ENCODE results near the gene DGCR8.

Gene DGCR8

GRCh38 chr22:20089977-20090729 is 10.1 kb downstream of the DGCR8 start:
- DNase-seq (ENCODE audit: low read depth in 2 of 2): no peak

- DNase-seq (ENCODE audit: low read depth in 2 of 2): no peak
Observed at GRCh38 chr22:20090730-20091240, 10.7 kb downstream of the DGCR8 start.

GRCh38 chr22:20091690-20092476 is 11.8 kb downstream of the DGCR8 start:
- DNase-seq (ENCODE audit: low read depth in 2 of 2): no peak

- no peak for DNase-seq (ENCODE audit: low read depth in 2 of 2)
Observed at GRCh38 chr22:20092477-20092854, 12.4 kb downstream of the DGCR8 start.

GRCh38 chr22:20093418-20094196 is 13.6 kb downstream of the DGCR8 start:
- no peak for DNase-seq (ENCODE audit: low read depth in 2 of 2)

- no peak for DNase-seq (ENCODE audit: low read depth in 2 of 2)
Observed at GRCh38 chr22:20094197-20094807, 14.3 kb downstream of the DGCR8 start.

GRCh38 chr22:20095521-20095920 is 15.5 kb downstream of the DGCR8 start:
- DNase-seq (ENCODE audit: low read depth in 2 of 2): no peak

- no peak for DNase-seq (ENCODE audit: low read depth in 2 of 2)
Observed at GRCh38 chr22:20096574-20097420, 16.8 kb downstream of the DGCR8 start.

- DNase-seq (ENCODE audit: low read depth in 2 of 2): no peak
Observed at GRCh38 chr22:20099099-20099711, 19.2 kb downstream of the DGCR8 start.

- DNase-seq (ENCODE audit: low read depth in 2 of 2): no peak
Observed at GRCh38 chr22:20101638-20102037, 21.6 kb downstream of the DGCR8 start.

- DNase-seq (ENCODE audit: low read depth in 2 of 2): no peak
Observed at GRCh38 chr22:20102203-20102780, 22.3 kb downstream of the DGCR8 start.

- DNase-seq (ENCODE audit: low read depth in 2 of 2): no peak
Observed at GRCh38 chr22:20105456-20106204, 25.6 kb downstream of the DGCR8 start.

GRCh38 chr22:20106205-20106848 is 26.3 kb downstream of the DGCR8 start:
- DNase-seq (ENCODE audit: low read depth in 2 of 2): no peak

- DNase-seq (ENCODE audit: low read depth in 2 of 2): no peak
Observed at GRCh38 chr22:20106849-20107237, 26.8 kb downstream of the DGCR8 start.

GRCh38 chr22:20107471-20107901 is 27.4 kb downstream of the DGCR8 start:
- DNase-seq (ENCODE audit: low read depth in 2 of 2): no peak

GRCh38 chr22:20107951-20108756 is 28.1 kb downstream of the DGCR8 start:
- no peak for DNase-seq (ENCODE audit: low read depth in 2 of 2)

GRCh38 chr22:20108757-20109230 is 28.8 kb downstream of the DGCR8 start:
- DNase-seq (ENCODE audit: low read depth in 2 of 2): no peak
